IMR-90 (cell line): ENCODE measurements around the gene CPED1. TPM values are rescaled to one million over a fixed set of nuclear protein-coding genes. Genes with fewer than 3 reads are reported as not detected.

Experiments used
- ATAC-seq: fragments of 200-7000 bp; cut with Tn5 transposase; 2 replicates; pipeline ENCODE4 v1.9.1; 2020; ENCODE audit warnings: low read depth, mild to moderate bottlenecking, moderate library complexity
- BruUV-seq: library from RNA; stranded (reverse); fragments of 400-500 nt; replicated peaks from 2 replicates; lab custom pipeline; 2021; lab: Mats Ljungman, UMichigan
- CTCF ChIA-PET: fragments of 300-600 bp; formaldehyde crosslinking; extraction: SDS; loops from one replicate; lab custom pipeline; 2021; ENCODE audit warnings: antibody characterized with exemption; lab: Yijun Ruan, JAX
- POLR2A ChIA-PET: fragments of 300-600 bp; sonication (Branson Sonifier 250); formaldehyde crosslinking; loops from one replicate; lab custom pipeline; 2022; ENCODE audit warnings: antibody characterized with exemption; ENCODE audit not compliant: unreplicated experiment; lab: Charles Lee
- DNase-seq: peaks from one replicate; pipeline ENCODE4 v3.0.0; 2013
- H2AFZ ChIP-seq: replicated peaks from 2 replicates; pipeline ENCODE3; 2013; ENCODE audit warnings: low read length, mild to moderate bottlenecking; ENCODE audit not compliant: poor library complexity
- H2AK5ac ChIP-seq: 2 replicates; pipeline ENCODE4 v1.6.1; 2013; ENCODE audit warnings: low read depth, low read length, inconsistent platforms
- H2AK9ac ChIP-seq: replicated peaks from 2 replicates; pipeline ENCODE3; 2013; ENCODE audit warnings: mild to moderate bottlenecking, low read depth, low read length, moderate library complexity; ENCODE audit not compliant: poor library complexity
- H2BK120ac ChIP-seq: 2 replicates; pipeline ENCODE4 v1.6.1; 2013; ENCODE audit warnings: low read depth, low read length, inconsistent platforms
- H2BK15ac ChIP-seq: 3 replicates; pipeline ENCODE4 v1.6.1; 2013; ENCODE audit warnings: low read depth, low read length, inconsistent platforms
- H2BK20ac ChIP-seq: 2 replicates; pipeline ENCODE4 v1.6.1; 2013; ENCODE audit warnings: low read depth, mild to moderate bottlenecking, inconsistent platforms, low read length, moderate library complexity
- H2BK5ac ChIP-seq: 2 replicates; pipeline ENCODE4 v1.6.1; 2013; ENCODE audit warnings: mild to moderate bottlenecking, low read depth, low read length, inconsistent platforms; ENCODE audit not compliant: poor library complexity, severe bottlenecking
- H3K14ac ChIP-seq: replicated peaks from 2 replicates; pipeline ENCODE4 v1.6.1; 2013; ENCODE audit warnings: low read depth, low read length, inconsistent platforms
- H3K18ac ChIP-seq: 2 replicates; pipeline ENCODE4 v1.6.1; 2013; ENCODE audit warnings: low read depth, low read length, control low read depth
- H3K23ac ChIP-seq: 2 replicates; pipeline ENCODE4 v1.6.1; 2013; ENCODE audit warnings: low read depth, low read length, inconsistent platforms
- H3K27ac ChIP-seq: 2 replicates; pipeline ENCODE4 v1.5.1; 2013; ENCODE audit warnings: mild to moderate bottlenecking, control low read depth, low read length; ENCODE audit not compliant: insufficient read depth
- H3K27me3 ChIP-seq: 2 replicates; pipeline ENCODE4 v1.6.1; 2013; ENCODE audit warnings: low read length; ENCODE audit not compliant: control insufficient read depth, insufficient read depth
- H3K36me3 ChIP-seq: 2 replicates; pipeline ENCODE4 v1.6.1; 2013; ENCODE audit warnings: low read length, mixed read lengths; ENCODE audit not compliant: control insufficient read depth, insufficient read depth
- H3K4ac ChIP-seq: 2 replicates; pipeline ENCODE4 v1.6.1; 2013; ENCODE audit warnings: low read depth, low read length, inconsistent platforms
- H3K4me1 ChIP-seq: 2 replicates; pipeline ENCODE4 v1.6.1; 2013; ENCODE audit warnings: low read length, mixed read lengths; ENCODE audit not compliant: control insufficient read depth, insufficient read depth
- H3K4me2 ChIP-seq: 2 replicates; pipeline ENCODE4 v1.6.1; 2013; ENCODE audit warnings: low read depth, mild to moderate bottlenecking, control low read depth, low read length, moderate library complexity
- H3K4me3 ChIP-seq: 2 replicates; pipeline ENCODE4 v1.5.1; 2013; ENCODE audit warnings: low read depth, mild to moderate bottlenecking, control low read depth, low read length, moderate library complexity; ENCODE audit not compliant: insufficient read depth
- H3K56ac ChIP-seq: 2 replicates; pipeline ENCODE4 v1.6.1; 2013; ENCODE audit warnings: low read length, inconsistent platforms; ENCODE audit not compliant: insufficient read depth; ENCODE audit errors: extremely low read depth
- H3K79me1 ChIP-seq, 2 experiments: 2 replicates each; pipeline ENCODE4 v1.6.1; 2013; ENCODE audit warnings: low read length in 2 of 2, inconsistent platforms in 1 of 2, low read depth in 1 of 2
- H3K9ac ChIP-seq: 2 replicates; pipeline ENCODE4 v1.6.1; 2013; ENCODE audit warnings: low read depth, low read length, control low read depth
- H3K9me1 ChIP-seq: 2 replicates; pipeline ENCODE4 v1.6.1; 2013; ENCODE audit warnings: low read length, inconsistent platforms; ENCODE audit not compliant: insufficient read depth
- H3K9me3 ChIP-seq: 2 replicates; pipeline ENCODE4 v1.6.1; 2013; ENCODE audit warnings: low read length; ENCODE audit not compliant: control insufficient read depth, insufficient read depth
- H4K20me1 ChIP-seq: 2 replicates; pipeline ENCODE4 v1.6.1; 2013; ENCODE audit warnings: low read length, inconsistent platforms; ENCODE audit not compliant: insufficient read depth
- H4K5ac ChIP-seq: 2 replicates; pipeline ENCODE4 v1.6.1; 2013; ENCODE audit warnings: mild to moderate bottlenecking, low read depth, low read length, control low read depth
- H4K8ac ChIP-seq, 2 experiments: 2 replicates each; pipeline ENCODE4 v1.6.1; 2013; ENCODE audit warnings: low read depth in 2 of 2, low read length in 2 of 2, control low read depth in 1 of 2, inconsistent platforms in 1 of 2
- H4K91ac ChIP-seq: 2 replicates; pipeline ENCODE4 v1.6.1; 2013; ENCODE audit warnings: low read depth, low read length, inconsistent platforms; ENCODE audit not compliant: insufficient read depth
- BHLHE40 ChIP-seq: fragments of 150-350 bp; IDR thresholded peaks from 2 replicates; pipeline ENCODE4 v1.6.1; 2016; ENCODE audit warnings: mild to moderate bottlenecking, low read depth, low read length
- CEBPB ChIP-seq: IDR thresholded peaks from 2 replicates; pipeline ENCODE4 v1.6.1; 2012; ENCODE audit warnings: low read depth, low read length, improper control_type of control experiment
- CHD1 ChIP-seq: IDR thresholded peaks from 2 replicates; pipeline ENCODE4 v1.6.1; 2012; ENCODE audit warnings: low read depth, low read length, improper control_type of control experiment
- MAFK ChIP-seq: IDR thresholded peaks from 2 replicates; pipeline ENCODE4 v1.6.1; 2012; ENCODE audit warnings: low read depth, low read length, improper control_type of control experiment
- POLR2A ChIP-seq: IDR thresholded peaks from 2 replicates; pipeline ENCODE4 v1.6.1; 2012; ENCODE audit warnings: mild to moderate bottlenecking, low read depth, low read length
- RCOR1 ChIP-seq: IDR thresholded peaks from 2 replicates; pipeline ENCODE4 v1.6.1; 2012; ENCODE audit warnings: mild to moderate bottlenecking, low read length, improper control_type of control experiment; ENCODE audit not compliant: insufficient replicate concordance
- RFX5 ChIP-seq: IDR thresholded peaks from 2 replicates; pipeline ENCODE4 v1.8.0; 2012; ENCODE audit warnings: low read depth, mild to moderate bottlenecking, low read length, moderate library complexity
- SMC3 ChIP-seq: fragments of 150-350 bp; IDR thresholded peaks from 2 replicates; pipeline ENCODE4 v1.6.1; 2016; ENCODE audit warnings: low read depth, mild to moderate bottlenecking, antibody characterized with exemption, low read length, moderate library complexity
- WGBS, 2 experiments: methylation state at CpG; one replicate each; pipeline versions ENCODE4 v1.1.5 to v1.1.7; 2013; ENCODE audit warnings: missing lambda C conversion rate in 2 of 2; ENCODE audit not compliant: insufficient read length in 1 of 2; ENCODE audit errors: extremely low coverage in 2 of 2; 5-methylcytosine and 5-hydroxymethylcytosine counted together
- dilution Hi-C: fragments of 300-500 bp; cut with HindIII; formaldehyde crosslinking; loops from one replicate; pipeline ENCODE4 v1.14.3; 2018; ENCODE audit warnings: low sequenced_read_pairs; ENCODE audit not compliant: unreplicated experiment
- in situ Hi-C: fragments of 300-500 bp; cut with MboI; formaldehyde crosslinking; loops from 3 replicates; pipeline ENCODE4 v1.14.3; 2019; ENCODE audit warnings: low sequenced_read_pairs, inconsistent platforms, mixed read lengths
- intact Hi-C: fragments of 100-400 bp; cut with micrococcal nuclease; formaldehyde crosslinking; loops from 2 replicates; pipeline ENCODE4 v1.10.0; 2022
- polyA plus RNA-seq, 3 experiments: library from polyadenylated mRNA; depleted of rRNA; stranded (reverse); fragments of >200 nt; gene quantifications; 2 replicates each; pipeline ENCODE4 v1.2.3, GENCODE V29; 2012; ENCODE audit warnings: low replicate concordance in 1 of 3
- total RNA-seq: library from RNA; depleted of rRNA; stranded (reverse); fragments of >200 nt; gene quantifications from 2 replicates; pipeline ENCODE4 v1.2.3, GENCODE V29; 2012
- TF ChIP-seq, protein P1 (sequence below): fragments of 150-350 bp; IDR thresholded peaks from 2 replicates; pipeline ENCODE4 v1.6.1; 2016; ENCODE audit warnings: low read depth, mild to moderate bottlenecking, low read length, moderate library complexity, borderline replicate concordance
- TF ChIP-seq, protein P2 (sequence below): fragments of 150-350 bp; IDR thresholded peaks from 2 replicates; pipeline ENCODE4 v1.6.1; 2017; ENCODE audit warnings: mild to moderate bottlenecking, antibody characterized with exemption, low read length, low read depth

The CPED1 gene
- total and polyA plus RNA-seq, 2 of the 4 experiments (the other 2 are of a cell fraction) = 31.2 to 96.8 TPM

DNA sequence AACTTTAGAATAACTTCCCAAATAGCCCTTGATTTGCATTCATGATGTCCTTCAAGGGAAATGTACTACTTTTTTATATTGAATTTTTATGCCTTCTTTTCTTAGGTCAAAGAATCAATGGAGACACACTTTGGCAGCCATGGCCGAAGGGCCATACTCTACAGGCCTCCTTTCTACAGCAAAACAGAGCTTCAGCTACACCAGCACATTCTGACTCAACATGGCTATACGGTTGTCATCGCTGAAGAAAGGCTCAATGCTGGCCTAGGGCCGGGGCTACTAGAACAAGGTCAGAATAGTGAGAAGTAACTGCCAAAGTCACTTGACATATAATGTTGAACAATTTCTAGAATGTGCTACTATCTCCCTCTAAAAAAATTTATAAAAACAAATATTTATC is 27.0 kb downstream of the CPED1 start:
- Histone ChIP-seq H4K8ac (no peak overlapping the region), H2AK9ac (no peak overlapping the region), H2BK5ac (no peak overlapping the region), H3K79me1 (peaks cover 6 to 56% of the 10 kb centered on the region in 2 experiments), H3K4me3 (no peak overlapping the region), H3K4me2 (no peak overlapping the region), H2AFZ (no peak overlapping the region), H3K27ac (no peak overlapping the region), H3K4me1 (peaks cover 10% of the 10 kb centered on the region), H3K27me3 (no peaks in the 10 kb centered on the region), H2BK15ac (peak overlapping the region; percentile 54; the same call in 1 of the 3 replicates), H3K36me3 (peaks cover 2% of the 10 kb centered on the region; the same call in 1 of the 2 replicates), H3K18ac (0 out of 2 replicates have a peak overlapping the region, but pooled peaks have one; percentile 68), H4K91ac (no peak overlapping the region), H4K5ac (peak overlapping the region; percentile 41; the same call in 1 of the 2 replicates), H2AK5ac (peak overlapping the region; percentile 61; the same call in 1 of the 2 replicates), H3K14ac (no peak overlapping the region), H4K20me1 (peaks cover 3% of the 10 kb centered on the region; the same call in 1 of the 2 replicates), H3K4ac (no peak overlapping the region), H3K9me3 (no peaks in the 10 kb centered on the region), H3K23ac (peak overlapping the region; percentile 79; the same call in 1 of the 2 replicates), H2BK120ac (no peak overlapping the region; the same call in 1 of the 2 replicates), H3K56ac (no peak overlapping the region), H3K9ac (no peak overlapping the region), H2BK20ac (no peak overlapping the region), H3K9me1 (peaks cover 10% of the 10 kb centered on the region)
- ChIA-PET POLR2A (no interaction called here), CTCF (interaction anchor here (1.0 kb wide), 1 partner anchor 37 kb away, joined by 5 read pairs; no protein-coding TSS in a partner anchor)
- TF ChIP-seq RFX5 = no peak
- TF ChIP-seq, protein P1, sequence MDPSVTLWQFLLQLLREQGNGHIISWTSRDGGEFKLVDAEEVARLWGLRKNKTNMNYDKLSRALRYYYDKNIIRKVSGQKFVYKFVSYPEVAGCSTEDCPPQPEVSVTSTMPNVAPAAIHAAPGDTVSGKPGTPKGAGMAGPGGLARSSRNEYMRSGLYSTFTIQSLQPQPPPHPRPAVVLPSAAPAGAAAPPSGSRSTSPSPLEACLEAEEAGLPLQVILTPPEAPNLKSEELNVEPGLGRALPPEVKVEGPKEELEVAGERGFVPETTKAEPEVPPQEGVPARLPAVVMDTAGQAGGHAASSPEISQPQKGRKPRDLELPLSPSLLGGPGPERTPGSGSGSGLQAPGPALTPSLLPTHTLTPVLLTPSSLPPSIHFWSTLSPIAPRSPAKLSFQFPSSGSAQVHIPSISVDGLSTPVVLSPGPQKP = no peak
- no peak for TF ChIP-seq MAFK
- TF ChIP-seq, protein P2, sequence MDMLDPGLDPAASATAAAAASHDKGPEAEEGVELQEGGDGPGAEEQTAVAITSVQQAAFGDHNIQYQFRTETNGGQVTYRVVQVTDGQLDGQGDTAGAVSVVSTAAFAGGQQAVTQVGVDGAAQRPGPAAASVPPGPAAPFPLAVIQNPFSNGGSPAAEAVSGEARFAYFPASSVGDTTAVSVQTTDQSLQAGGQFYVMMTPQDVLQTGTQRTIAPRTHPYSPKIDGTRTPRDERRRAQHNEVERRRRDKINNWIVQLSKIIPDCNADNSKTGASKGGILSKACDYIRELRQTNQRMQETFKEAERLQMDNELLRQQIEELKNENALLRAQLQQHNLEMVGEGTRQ = no peak
- no peak for TF ChIP-seq POLR2A
- TF ChIP-seq CHD1 = no peak
- no peak for TF ChIP-seq CEBPB
- TF ChIP-seq RCOR1 = no peak
- TF ChIP-seq SMC3 = no peak
- no peak for TF ChIP-seq BHLHE40
- dilution Hi-C loops (no loop called here), intact Hi-C loops (no loop called here), in situ Hi-C loops (no loop called here)
- BruUV-seq = no TSS peak
- WGBS, 2 experiments = no CpG with 5 or more reads among the region's 4 CpGs
- ATAC-seq (no peak), DNase-seq (no peak)
